Lower leg skin (tissue), 4 donors: Measurements from ENCODE around the gene KLHDC10. TPM values are rescaled to one million over a fixed set of nuclear protein-coding genes. Genes with fewer than 3 reads are reported as not detected.

ENCODE experiments used
- DNase-seq, 2 donors: peaks; one replicate each; pipeline ENCODE4 v3.0.0-alpha.2; 2019; ENCODE audit warnings: low spot score in 2 of 2
- H3K4me3 ChIP-seq: fragments of 200-600 bp; sonication (generic); 2 replicates; pipeline ENCODE4 v1.5.1; 2017; ENCODE audit warnings: mild to moderate bottlenecking, low read depth; ENCODE audit not compliant: poor library complexity, severe bottlenecking
- POLR2A ChIP-seq, 2 donors: fragments of 450-650 bp; IDR thresholded peaks; one replicate each; pipeline ENCODE4 v1.6.1; 2016 to 2017; ENCODE audit warnings: antibody characterized with exemption in 2 of 2, mild to moderate bottlenecking in 1 of 2, moderate library complexity in 1 of 2
- WGBS, 2 donors: methylation state at CpG; one replicate each; pipeline ENCODE4 v1.1.5; 2018; 5-methylcytosine and 5-hydroxymethylcytosine counted together
- intact Hi-C: fragments of 100-400 bp; cut with DNase I; formaldehyde crosslinking; loops from one replicate; pipeline ENCODE4 v1.15.0; 2023; ENCODE audit warnings: low total_unique reads
- total RNA-seq, 4 donors: library from RNA; depleted of rRNA; stranded (reverse); fragments of >200 nt; gene quantifications; one replicate each; pipeline ENCODE4 v1.1.0, GENCODE V29; 2016
- TF ChIP-seq, protein P1 (sequence below), 3 donors: fragments of 450-650 bp; IDR thresholded peaks; one replicate each; pipeline ENCODE4 v1.5.1; 2016; ENCODE audit warnings: antibody characterized with exemption in 3 of 3, mild to moderate bottlenecking in 3 of 3, moderate library complexity in 2 of 3

Gene KLHDC10
- total RNA-seq, 4 donors from 2014 or later = 13.5 to 27.4 (median 21.3) TPM

DNA sequence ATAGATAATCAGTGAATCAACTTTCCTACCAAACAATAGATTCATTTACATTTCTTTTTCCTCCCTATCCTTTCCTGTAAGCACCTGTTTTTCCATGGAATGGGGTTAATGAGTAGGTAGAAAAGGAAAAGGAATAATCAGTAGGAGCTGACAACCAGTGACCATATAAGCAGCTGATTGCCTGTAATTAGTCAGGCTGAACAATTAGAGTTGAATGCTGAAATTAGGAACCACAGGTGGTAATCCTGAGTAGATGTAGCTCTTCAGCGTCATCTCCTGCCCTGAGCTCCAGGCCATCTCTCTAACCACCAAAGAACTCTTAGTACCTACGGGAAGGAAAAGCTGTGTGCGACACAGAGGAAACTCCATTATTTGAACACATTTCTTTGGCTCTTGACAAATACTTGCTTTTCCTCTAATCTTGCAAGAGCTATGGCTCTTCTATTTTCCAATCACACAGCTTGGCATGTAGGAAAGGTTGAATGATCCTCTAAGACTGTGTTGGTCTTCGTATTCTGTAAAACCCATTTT, 63.8 kb downstream of the KLHDC10 start:
- WGBS, 2 donors = 94 to 95% methylated on average over 4 of the region's 4 CpGs
- TF ChIP-seq, protein P1, sequence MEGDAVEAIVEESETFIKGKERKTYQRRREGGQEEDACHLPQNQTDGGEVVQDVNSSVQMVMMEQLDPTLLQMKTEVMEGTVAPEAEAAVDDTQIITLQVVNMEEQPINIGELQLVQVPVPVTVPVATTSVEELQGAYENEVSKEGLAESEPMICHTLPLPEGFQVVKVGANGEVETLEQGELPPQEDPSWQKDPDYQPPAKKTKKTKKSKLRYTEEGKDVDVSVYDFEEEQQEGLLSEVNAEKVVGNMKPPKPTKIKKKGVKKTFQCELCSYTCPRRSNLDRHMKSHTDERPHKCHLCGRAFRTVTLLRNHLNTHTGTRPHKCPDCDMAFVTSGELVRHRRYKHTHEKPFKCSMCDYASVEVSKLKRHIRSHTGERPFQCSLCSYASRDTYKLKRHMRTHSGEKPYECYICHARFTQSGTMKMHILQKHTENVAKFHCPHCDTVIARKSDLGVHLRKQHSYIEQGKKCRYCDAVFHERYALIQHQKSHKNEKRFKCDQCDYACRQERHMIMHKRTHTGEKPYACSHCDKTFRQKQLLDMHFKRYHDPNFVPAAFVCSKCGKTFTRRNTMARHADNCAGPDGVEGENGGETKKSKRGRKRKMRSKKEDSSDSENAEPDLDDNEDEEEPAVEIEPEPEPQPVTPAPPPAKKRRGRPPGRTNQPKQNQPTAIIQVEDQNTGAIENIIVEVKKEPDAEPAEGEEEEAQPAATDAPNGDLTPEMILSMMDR (IDR thresholded peaks at IDR 0.05) = no peak
- TF ChIP-seq POLR2A (IDR thresholded peaks at IDR 0.05) = no peak
- no peak for DNase-seq
- H3K4me3 ChIP-seq = no peak overlapping the region
- intact Hi-C loops = no loop called here

- no peak overlapping the region for H3K4me3 ChIP-seq
- TF ChIP-seq POLR2A (IDR thresholded peaks at IDR 0.05) = no peak
- TF ChIP-seq, protein P1 (IDR thresholded peaks at IDR 0.05) = no peak
- intact Hi-C loops = no loop called here
- WGBS, 2 donors = 96 to 98% methylated on average over 7 of the region's 7 CpGs
- no peak for DNase-seq
Observed at GRCh38 chr7:130134726-130135125, 64.4 kb downstream of the KLHDC10 start.

GRCh38 chr7:130135208-130136205, 65.2 kb downstream of the KLHDC10 start:
- intact Hi-C loops = no loop called here
- no peak for TF ChIP-seq POLR2A (IDR thresholded peaks at IDR 0.05)
- TF ChIP-seq, protein P1 (IDR thresholded peaks at IDR 0.05) = no peak
- WGBS, 2 donors = 91 to 93% methylated on average over 10 of the region's 10 CpGs
- DNase-seq = no peak
- no peak overlapping the region for H3K4me3 ChIP-seq

DNA sequence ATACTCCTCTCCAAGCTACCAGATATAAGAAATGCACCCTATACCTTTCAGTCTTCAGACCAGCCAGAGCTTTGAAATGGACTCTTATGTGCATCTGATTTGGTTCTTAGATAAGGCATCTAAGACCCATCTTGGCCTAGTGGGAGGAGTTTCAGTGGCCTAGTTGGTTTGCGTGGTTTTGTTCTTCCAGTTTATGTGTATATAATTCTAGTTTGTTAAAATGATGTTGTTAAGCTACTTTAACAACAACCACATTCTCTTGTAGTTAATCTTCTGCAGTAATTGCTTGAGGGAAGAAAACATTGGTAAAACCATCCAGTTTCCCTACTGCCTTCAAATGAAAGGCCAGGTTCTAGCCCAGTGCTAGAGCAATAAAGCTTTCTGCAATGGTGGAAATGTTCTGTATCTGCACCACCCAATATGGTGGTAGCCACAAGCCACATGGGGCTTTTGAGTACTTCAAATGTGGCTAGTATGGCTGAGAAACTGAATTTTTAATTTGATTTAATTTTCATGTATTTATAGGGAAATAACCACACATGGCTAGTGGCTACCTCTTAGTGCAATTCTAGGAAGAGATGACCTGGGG, 66.3 kb downstream of the KLHDC10 start:
- TF ChIP-seq, protein P1 (IDR thresholded peaks at IDR 0.05) = no peak
- TF ChIP-seq POLR2A (IDR thresholded peaks at IDR 0.05) = no peak
- WGBS, 2 donors = 95 to 100% methylated on average over 1 of the region's 1 CpG
- intact Hi-C loops = no loop called here
- H3K4me3 ChIP-seq = no peak overlapping the region
- no peak for DNase-seq

DNA sequence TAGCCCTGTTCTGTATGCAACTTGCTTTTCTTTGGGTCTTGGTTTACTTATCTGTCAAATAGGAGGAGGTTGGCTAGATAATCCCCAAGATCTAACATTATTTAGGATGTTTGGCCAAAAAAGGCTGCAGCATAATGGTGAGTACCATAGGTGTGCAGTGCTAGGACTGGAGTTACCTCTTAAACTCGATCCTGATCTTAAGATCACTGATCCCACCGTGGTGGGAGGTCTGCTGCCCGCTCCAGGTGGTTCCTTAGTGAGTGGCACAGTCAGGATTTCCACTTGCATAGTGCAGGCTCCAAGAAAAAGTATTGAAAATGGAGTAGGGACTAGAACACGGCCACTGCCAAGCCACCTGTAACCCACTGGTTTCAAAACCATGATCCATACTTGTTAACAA, 66.9 kb downstream of the KLHDC10 start:
- TF ChIP-seq POLR2A (IDR thresholded peaks at IDR 0.05) = no peak
- TF ChIP-seq, protein P1 (IDR thresholded peaks at IDR 0.05) = no peak
- WGBS, 2 donors = 95 to 97% methylated on average over 4 of the region's 4 CpGs
- no peak for DNase-seq
- intact Hi-C loops = no loop called here
- H3K4me3 ChIP-seq = no peak overlapping the region
